ENCODE measurements around the gene C18orf63.
"Not testable (repeated sequence)": the region's sequence is repeated elsewhere in the genome, so short reads cannot be mapped to it uniquely, and the experiment has no call there.

GRCh38 chr18:74285583-74285982 is 30.1 kb upstream of the C18orf63 start:
- not testable (repeated sequence) for TF ChIP-seq POLR2A (IDR thresholded peaks at IDR 0.05; ENCODE audit: low read depth); POLR2AphosphoS5 (IDR thresholded peaks at IDR 0.05); CTCF (IDR thresholded peaks at IDR 0.05); EP300 (IDR thresholded peaks at IDR 0.05)
